Spleen (tissue), 7 donors: Measurements from ENCODE around the gene PTPRN2.

Experiments used
- POLR2AphosphoS5 ChIP-seq, 3 donors: sonication (generic); formaldehyde crosslinking; IDR thresholded peaks; one replicate each; pipeline ENCODE4 v1.5.1; 2017; ENCODE audit warnings: antibody characterized with exemption in 3 of 3
- TF ChIP-seq, protein P1 (sequence below), 11 experiments: fragments of 200-600 bp in 7 of 11; fragments of 450-650 bp in 4 of 11; sonication (generic) in 4 of 11; IDR thresholded peaks in 8 of 11; conservative IDR thresholded peaks in 3 of 11; 1 replicate in 7 of 11; 2 replicates in 4 of 11; pipeline versions ENCODE4 v1.4.0 to v1.8.0; 2016 to 2021; ENCODE audit warnings: antibody characterized with exemption in 11 of 11, inconsistent platforms in 4 of 11, mild to moderate bottlenecking in 1 of 11
- donor health status: DM: no; HTN: no; CAD: no; lungs with moderate emphysema.
- donor health status: DM: no; HTN: no; CAD: no.
- donor health status: DM: no; HTN: no; CAD: no.

DNA sequence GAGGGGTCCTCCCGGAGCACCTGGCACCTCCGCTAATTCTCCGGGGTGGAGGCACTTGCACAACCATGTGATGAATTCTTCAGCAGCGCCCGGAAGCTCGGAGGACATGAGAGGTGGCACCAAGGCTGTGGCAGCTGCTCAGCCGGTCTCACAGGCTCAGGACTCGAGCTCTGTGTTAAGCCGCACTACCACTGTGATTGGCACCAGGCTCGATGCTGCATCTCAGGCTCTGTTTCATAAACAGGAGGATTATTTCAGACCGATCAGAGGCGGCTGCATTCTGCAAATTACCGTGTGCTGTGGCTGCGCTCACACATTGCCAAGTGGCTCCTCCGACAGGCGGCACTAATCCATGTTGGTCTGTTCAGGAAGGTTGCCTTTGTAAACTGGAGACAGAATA, 755.6 kb downstream of the PTPRN2 start:
- TF ChIP-seq, protein P1, sequence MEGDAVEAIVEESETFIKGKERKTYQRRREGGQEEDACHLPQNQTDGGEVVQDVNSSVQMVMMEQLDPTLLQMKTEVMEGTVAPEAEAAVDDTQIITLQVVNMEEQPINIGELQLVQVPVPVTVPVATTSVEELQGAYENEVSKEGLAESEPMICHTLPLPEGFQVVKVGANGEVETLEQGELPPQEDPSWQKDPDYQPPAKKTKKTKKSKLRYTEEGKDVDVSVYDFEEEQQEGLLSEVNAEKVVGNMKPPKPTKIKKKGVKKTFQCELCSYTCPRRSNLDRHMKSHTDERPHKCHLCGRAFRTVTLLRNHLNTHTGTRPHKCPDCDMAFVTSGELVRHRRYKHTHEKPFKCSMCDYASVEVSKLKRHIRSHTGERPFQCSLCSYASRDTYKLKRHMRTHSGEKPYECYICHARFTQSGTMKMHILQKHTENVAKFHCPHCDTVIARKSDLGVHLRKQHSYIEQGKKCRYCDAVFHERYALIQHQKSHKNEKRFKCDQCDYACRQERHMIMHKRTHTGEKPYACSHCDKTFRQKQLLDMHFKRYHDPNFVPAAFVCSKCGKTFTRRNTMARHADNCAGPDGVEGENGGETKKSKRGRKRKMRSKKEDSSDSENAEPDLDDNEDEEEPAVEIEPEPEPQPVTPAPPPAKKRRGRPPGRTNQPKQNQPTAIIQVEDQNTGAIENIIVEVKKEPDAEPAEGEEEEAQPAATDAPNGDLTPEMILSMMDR (IDR thresholded peaks at IDR 0.05 in 8 of 11, conservative IDR thresholded peaks at IDR 0.05 in 3 of 11) = no peak
- no peak for TF ChIP-seq POLR2AphosphoS5 (IDR thresholded peaks at IDR 0.05)
